Activated CD4-positive, alpha-beta T cell treated with anti-CD3 and anti-CD28 coated beads, Interleukin-2, amount 10 ng/mL, durations not matched to agents 24 days and 14 days (primary cell): ENCODE results near the gene AMOT. TPM values are rescaled to one million over a fixed set of nuclear protein-coding genes. Genes with fewer than 3 reads are reported as not detected.

ENCODE experiments used
- DNase-seq: peaks from one replicate; pipeline ENCODE4 v3.0.0; 2022
- H3K27ac Mint-ChIP-seq: one replicate; pipeline ENCODE4 v1.8.0; 2022; ENCODE audit warnings: mild to moderate bottlenecking, mixed read lengths
- H3K27me3 Mint-ChIP-seq: one replicate; pipeline ENCODE4 v1.8.0; 2022; ENCODE audit warnings: mixed read lengths
- H3K36me3 Mint-ChIP-seq: one replicate; pipeline ENCODE4 v1.8.0; 2022; ENCODE audit warnings: low read depth, mild to moderate bottlenecking, mixed read lengths
- H3K4me1 Mint-ChIP-seq: one replicate; pipeline ENCODE4 v1.8.0; 2021; ENCODE audit warnings: mixed read lengths
- H3K4me3 Mint-ChIP-seq: one replicate; pipeline ENCODE4 v1.8.0; 2022; ENCODE audit warnings: mild to moderate bottlenecking, moderate library complexity, mixed read lengths
- H3K9me3 Mint-ChIP-seq: one replicate; pipeline ENCODE4 v1.8.0; 2021; ENCODE audit warnings: mixed read lengths
- intact Hi-C: fragments of 100-400 bp; cut with micrococcal nuclease; formaldehyde crosslinking; loops from one replicate; pipeline ENCODE4 v1.15.1; 2023
- total RNA-seq: library from RNA; stranded (reverse); gene quantifications from 2 replicates; pipeline ENCODE4 v1.2.3, GENCODE V29; 2022

Gene AMOT
- total RNA-seq, 1 donor from 2014 or later: 2.5 TPM

DNA sequence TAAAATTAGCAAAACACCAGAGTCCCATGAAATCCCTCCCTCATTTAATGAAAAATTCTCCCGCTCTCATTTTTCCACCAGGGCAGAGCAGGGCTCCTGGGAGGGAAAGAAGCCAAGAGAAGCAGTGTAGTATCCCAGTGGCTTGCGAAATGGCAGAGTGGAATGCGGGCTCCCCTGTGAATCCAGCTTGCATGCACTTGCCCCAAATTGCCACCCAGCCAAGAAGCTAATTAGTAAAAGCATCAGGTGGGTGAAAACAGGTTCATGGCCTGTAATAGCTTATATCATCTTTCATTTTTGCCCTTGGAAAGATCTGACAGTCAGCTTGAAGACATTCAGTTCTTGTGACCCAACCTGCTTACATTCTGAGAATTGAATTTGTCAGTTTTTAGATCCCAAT lies 10.1 kb downstream of the AMOT start:
- Mint-ChIP-seq H3K27ac (no peak overlapping the region), H3K9me3 (no peaks in the 10 kb centered on the region), H3K27me3 (no peaks in the 10 kb centered on the region), H3K36me3 (no peaks in the 10 kb centered on the region), H3K4me3 (no peak overlapping the region), H3K4me1 (no peaks in the 10 kb centered on the region)
- DNase-seq: no peak
- intact Hi-C loops: no loop called here

DNA sequence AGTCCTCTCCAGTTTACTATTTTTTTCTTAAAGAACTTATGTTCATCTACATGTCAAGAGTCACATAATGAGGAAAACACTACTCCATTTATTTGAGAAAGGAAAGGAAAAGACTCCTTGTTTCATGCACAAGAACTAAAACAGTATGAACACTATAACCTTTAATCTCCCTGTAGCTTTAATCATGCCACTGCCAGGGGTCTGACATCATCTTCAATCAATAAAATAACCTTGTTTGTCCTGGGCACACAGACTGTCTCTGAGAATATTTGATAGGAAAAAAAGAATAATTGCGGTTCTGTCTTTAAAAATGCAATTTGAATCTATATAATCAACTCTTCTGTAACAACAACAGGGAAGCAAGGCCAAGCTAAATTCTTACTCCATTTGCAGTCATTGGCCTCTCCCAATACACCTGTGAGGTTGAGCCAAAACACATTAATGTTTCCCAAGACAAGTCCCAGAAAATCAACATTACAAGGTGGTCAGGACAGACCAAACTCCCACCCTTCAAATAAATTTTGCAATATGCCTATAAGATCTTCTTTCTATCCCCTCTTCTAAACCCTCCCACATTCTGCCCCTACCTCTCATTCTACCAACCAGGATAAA lies 13.2 kb downstream of the AMOT start:
- Mint-ChIP-seq H3K36me3 (no peaks in the 10 kb centered on the region), H3K4me1 (no peaks in the 10 kb centered on the region), H3K9me3 (no peaks in the 10 kb centered on the region), H3K27ac (no peak overlapping the region), H3K27me3 (no peaks in the 10 kb centered on the region), H3K4me3 (no peak overlapping the region)
- intact Hi-C loops: no loop called here
- DNase-seq: no peak

DNA sequence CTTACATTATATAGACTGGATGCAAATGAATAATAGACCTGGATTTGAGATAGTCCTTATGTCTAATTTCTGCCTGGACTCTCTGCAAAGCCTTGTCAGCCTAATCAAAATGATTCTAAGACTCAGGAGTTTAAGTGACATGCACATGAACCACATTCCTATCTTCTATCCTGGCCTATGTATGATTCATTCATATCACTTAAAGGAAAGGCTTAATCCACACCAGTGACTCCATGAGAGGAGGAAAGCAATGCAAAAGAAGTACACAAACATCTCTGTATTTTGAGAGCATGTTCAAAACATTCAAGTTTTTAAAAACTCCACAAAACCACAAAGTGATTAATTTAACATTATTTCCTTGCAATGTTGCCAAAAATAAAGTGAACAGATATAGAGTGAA lies 14.6 kb downstream of the AMOT start:
- DNase-seq: no peak
- Mint-ChIP-seq H3K27me3 (no peaks in the 10 kb centered on the region), H3K4me3 (no peak overlapping the region), H3K4me1 (no peaks in the 10 kb centered on the region), H3K27ac (no peak overlapping the region), H3K9me3 (no peaks in the 10 kb centered on the region), H3K36me3 (no peaks in the 10 kb centered on the region)
- intact Hi-C loops: no loop called here

DNA sequence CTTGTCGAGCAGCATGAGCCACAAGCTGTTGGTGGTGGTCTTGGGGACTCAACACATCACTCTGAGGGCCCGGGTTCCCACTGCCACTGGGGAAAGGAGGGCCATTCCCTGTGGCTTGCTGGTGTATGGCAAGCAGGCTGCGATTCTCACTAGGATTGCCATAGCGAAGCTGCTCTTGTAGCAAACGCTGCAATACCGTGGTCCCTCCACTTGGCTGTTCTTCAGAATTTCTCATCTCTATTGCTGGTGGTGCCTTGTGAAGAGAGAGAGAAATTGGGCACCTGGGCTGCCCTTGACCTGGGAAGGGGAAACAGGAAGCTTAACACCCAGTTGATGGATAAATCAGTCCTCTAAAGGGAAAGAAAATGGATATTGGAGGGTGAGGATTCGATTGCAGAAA lies 17.7 kb downstream of the AMOT start:
- intact Hi-C loops: no loop called here
- no peak overlapping the region for H3K27ac Mint-ChIP-seq
- no peaks in the 10 kb centered on the region for H3K36me3 Mint-ChIP-seq
- no peaks in the 10 kb centered on the region for H3K27me3 Mint-ChIP-seq
- peaks cover 11% of the 10 kb centered on the region for H3K4me1 Mint-ChIP-seq
- H3K9me3 Mint-ChIP-seq: no peaks in the 10 kb centered on the region
- no peak for DNase-seq
- no peak overlapping the region for H3K4me3 Mint-ChIP-seq

DNA sequence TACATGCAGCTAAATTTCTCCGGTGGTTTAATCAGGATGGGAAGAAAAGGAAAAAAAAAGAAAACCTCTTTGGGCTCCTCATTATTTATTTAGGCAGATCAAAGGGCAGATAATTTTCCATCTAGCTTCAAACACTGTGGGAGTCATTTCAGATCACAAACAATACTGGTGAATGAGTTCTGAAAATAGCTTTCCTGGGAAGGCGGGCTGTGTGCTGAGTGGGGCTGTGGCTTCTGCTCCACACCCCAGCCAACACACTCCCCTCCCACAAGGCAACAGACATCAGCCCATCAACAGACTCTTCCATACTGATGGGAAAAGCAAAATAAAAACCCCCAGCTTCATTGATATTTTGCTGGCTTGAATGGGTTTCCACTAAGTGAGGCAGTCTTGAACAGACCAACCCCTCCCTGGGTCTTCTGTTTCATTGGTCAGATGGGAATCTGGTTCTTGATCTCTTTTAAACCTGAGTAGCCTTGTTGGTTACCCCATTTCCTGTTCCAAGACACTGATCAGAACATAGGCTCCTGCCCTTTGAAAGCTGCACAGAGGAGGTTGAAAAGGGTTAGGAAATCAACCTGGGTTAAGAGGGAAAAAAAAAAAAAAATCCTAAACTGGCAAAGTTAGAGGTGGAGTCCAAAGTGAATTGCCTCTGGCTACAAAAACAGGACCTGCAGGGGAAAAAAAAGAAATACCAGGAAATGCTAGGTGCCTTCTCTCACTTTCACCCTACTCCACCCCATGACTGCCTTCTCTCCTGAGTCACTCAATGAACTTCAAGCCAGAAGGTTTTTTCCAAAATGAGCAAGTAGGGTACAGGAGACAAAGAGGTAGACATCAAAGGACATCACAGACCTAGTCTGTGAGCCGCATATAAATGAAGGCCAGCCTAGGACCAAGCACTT lies 20.0 kb downstream of the AMOT start:
- Mint-ChIP-seq H3K36me3 (no peaks in the 10 kb centered on the region), H3K27me3 (no peaks in the 10 kb centered on the region), H3K4me3 (no peak overlapping the region), H3K27ac (peak overlapping the region; percentile 58), H3K4me1 (peaks cover 11% of the 10 kb centered on the region), H3K9me3 (no peaks in the 10 kb centered on the region)
- no peak for DNase-seq
- intact Hi-C loops: no loop called here

DNA sequence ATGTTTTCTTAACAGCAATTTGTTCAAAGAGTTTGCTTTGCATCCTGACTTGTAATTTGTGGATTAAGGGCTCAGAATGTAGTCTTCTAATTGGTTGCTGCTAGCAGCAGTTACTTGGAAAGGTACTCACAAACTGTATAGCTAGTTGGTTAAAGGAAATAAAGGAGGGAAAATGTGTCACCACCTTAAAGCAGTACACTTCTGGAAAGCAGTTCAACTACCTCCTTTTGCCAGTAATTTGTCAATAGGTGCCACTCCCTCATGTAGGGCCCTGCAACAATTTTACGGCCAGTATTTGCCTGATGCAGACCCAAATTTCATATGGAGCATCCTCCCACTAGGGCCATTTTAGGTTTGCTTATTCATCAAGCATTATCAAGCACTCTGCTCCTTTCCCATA lies 20.8 kb downstream of the AMOT start:
- Mint-ChIP-seq H3K27ac (no peak overlapping the region), H3K4me3 (no peak overlapping the region), H3K36me3 (no peaks in the 10 kb centered on the region), H3K4me1 (peaks cover 11% of the 10 kb centered on the region), H3K27me3 (no peaks in the 10 kb centered on the region), H3K9me3 (no peaks in the 10 kb centered on the region)
- no peak for DNase-seq
- intact Hi-C loops: no loop called here

DNA sequence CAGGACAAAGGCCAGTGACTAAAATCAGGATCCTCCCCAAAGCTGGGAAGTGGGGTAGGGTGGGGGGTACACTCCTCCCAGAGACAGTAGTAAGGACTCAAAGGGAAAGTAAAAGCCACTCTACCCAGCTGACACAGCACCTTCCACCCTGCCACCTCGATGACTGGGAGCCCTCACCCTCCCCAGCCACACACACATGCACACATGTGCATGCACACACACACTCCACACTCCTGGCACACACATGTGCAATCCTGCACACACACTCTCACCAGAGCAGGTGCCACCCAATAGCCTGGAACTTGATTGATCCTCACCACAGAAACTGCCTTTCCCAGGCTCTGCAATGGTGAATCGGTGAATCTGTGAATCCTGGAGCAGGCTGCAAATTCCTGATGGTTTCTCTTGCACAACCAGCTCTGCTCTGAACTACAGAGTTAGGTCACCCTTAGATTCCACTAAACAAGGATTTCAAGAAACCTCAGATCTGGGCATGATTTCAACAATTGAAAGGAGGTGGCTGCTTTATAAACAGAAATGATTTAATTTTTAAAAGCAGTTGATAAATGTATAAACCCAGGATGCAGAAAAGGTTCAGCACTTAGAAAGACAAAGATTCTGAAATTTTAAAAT lies 21.5 kb downstream of the AMOT start:
- no peaks in the 10 kb centered on the region for H3K9me3 Mint-ChIP-seq
- peaks cover 11% of the 10 kb centered on the region for H3K4me1 Mint-ChIP-seq
- no peak overlapping the region for H3K4me3 Mint-ChIP-seq
- H3K36me3 Mint-ChIP-seq: no peaks in the 10 kb centered on the region
- DNase-seq: peak; percentile 51
- intact Hi-C loops: no loop called here
- no peaks in the 10 kb centered on the region for H3K27me3 Mint-ChIP-seq
- H3K27ac Mint-ChIP-seq: no peak overlapping the region

DNA sequence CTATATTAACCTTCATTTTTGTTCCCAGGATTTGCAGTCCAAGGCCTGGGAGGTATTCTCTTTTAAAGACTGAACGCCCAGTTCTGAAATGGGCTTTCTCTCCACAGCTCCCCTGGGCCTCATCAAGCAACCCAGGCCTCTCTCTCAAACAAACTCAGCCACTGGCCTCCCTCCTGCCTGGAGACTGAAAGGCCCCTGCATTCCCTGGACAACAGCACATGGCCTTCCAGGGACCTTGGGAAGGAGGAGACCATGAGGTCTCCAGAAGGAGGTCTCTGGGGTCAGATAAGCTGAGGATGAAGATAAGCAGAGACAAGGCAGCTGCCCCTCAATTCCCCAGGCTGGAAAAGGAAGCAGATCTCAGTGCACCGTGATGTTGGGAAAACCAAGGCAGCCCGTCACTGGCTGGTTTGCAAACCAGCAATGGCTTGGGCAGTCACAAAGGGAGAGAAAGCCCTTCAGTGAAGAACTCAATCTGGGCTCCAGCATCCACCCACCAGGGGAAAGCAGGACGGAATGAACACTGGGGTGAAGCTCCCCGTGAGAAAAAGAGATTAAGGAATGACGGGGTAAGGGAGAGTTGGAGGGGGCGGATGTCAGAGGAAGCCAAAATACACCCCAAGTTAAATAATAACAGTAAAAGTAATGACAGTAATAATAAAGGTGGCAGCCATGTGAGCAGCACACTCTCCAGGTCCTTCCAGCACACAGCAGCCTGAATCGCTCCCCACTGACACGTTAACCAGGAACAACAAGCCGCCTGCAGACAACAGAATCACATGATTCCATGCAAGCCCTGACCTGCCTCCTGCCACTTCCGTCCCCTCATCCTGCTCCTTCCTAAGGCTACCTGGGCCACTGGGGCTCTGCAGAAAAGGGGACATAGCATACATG lies 22.3 kb downstream of the AMOT start:
- DNase-seq: no peak
- Mint-ChIP-seq H3K4me1 (peaks cover 11% of the 10 kb centered on the region), H3K4me3 (no peak overlapping the region), H3K36me3 (no peaks in the 10 kb centered on the region), H3K27me3 (no peaks in the 10 kb centered on the region), H3K9me3 (no peaks in the 10 kb centered on the region), H3K27ac (no peak overlapping the region)
- intact Hi-C loops: no loop called here

DNA sequence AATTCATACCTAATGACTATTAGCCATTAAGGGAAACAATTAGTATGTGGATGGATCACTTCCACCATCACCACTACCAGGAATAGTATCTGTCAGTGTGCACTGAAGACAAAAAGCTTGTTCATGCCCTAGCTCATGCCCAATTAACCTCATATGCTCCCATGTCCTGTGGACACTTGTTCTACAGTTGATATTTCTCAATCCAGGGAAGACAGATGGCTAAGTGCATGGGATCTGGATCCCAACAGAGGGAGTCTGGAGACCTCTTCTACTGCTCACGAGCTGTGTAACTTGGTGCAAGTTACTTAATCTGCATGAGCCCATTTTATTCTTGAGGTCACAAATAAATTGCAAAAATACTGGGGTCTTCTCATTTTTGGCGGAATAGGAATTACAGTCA lies 23.7 kb downstream of the AMOT start:
- intact Hi-C loops: no loop called here

DNA sequence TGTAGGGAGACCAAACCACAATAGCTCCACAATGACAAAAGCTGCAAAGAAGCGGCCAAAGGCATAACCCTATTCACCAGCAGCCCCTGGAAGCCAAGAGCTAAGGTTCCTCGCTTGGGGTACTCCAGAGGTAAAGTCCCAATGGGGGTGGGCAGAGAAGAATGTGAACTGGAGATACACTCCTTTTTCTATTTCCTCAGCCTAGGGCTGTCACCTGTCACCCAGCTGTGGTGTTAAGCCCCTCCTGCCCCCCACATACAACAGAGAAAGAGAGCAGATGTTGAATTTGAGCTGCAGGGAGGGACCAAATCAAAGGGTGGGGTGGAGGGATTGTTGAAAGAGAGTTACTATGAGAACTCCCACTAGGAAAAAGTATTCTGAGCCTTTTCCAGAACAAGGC lies 26.1 kb downstream of the AMOT start:
- Mint-ChIP-seq H3K36me3 (no peaks in the 10 kb centered on the region), H3K27ac (no peak overlapping the region)

More for the DNA sequence above, 23.7 kb downstream of the AMOT start:
- Mint-ChIP-seq H3K27ac (no peak overlapping the region), H3K36me3 (no peaks in the 10 kb centered on the region), H3K4me3 (no peak overlapping the region), H3K9me3 (no peaks in the 10 kb centered on the region), H3K4me1 (peaks cover 11% of the 10 kb centered on the region), H3K27me3 (no peaks in the 10 kb centered on the region)
- no peak for DNase-seq

DNA sequence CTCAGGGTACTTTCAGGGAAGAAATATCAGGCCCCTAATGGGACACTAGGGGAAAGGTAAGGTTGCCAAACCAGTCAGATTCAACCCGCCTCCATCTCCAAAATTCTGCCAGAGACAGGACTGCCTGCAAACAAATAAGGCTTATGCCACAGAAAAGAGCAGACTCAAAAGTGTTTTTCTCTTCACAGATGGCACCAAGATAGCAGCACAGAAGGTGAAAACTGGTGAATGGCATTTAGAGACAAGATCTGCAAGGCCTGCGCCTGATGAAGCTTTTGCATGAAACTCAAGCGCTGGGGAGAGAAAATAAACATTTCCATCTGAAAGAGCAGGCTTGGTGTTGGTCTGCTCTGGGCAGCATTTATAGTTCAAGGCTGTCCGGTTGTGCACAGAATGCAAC lies 27.9 kb downstream of the AMOT start:
- no peak overlapping the region for H3K27ac Mint-ChIP-seq
- no peak for DNase-seq
- no peaks in the 10 kb centered on the region for H3K36me3 Mint-ChIP-seq
- H3K4me1 Mint-ChIP-seq: no peaks in the 10 kb centered on the region
- H3K4me3 Mint-ChIP-seq: no peak overlapping the region
- intact Hi-C loops: no loop called here
- no peaks in the 10 kb centered on the region for H3K9me3 Mint-ChIP-seq
- no peaks in the 10 kb centered on the region for H3K27me3 Mint-ChIP-seq

More for the DNA sequence above, 26.1 kb downstream of the AMOT start:
- no peaks in the 10 kb centered on the region for H3K9me3 Mint-ChIP-seq
- intact Hi-C loops: no loop called here
- H3K27me3 Mint-ChIP-seq: no peaks in the 10 kb centered on the region
- peaks cover 3% of the 10 kb centered on the region for H3K4me1 Mint-ChIP-seq
- DNase-seq: no peak
- H3K4me3 Mint-ChIP-seq: no peak overlapping the region

DNA sequence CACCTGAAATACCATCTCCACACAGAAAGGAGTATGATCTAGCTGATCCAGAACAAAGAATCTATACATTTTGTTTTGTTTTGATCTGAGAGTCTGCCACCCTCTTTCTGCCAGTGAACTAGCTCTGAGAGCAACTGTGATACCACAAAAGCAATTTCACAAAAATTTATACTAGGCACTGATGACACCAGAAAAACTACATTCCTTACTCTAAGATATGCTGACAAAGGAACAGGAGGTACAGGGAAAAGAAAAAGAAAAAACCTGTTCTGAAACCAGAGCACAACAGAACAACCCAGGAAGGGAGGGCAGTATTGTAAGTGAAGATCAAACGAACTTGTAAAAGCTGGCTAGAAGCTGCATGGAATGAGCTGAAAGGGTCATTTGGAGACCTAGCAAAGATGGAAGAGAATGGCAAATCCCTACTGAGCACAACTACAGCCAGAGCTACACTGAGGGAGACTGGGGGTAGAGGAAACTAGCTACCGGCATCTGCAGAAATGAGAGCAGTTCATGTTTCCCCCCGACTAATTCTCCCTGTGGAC lies 31.9 kb downstream of the AMOT start:
- Mint-ChIP-seq H3K36me3 (no peaks in the 10 kb centered on the region), H3K27me3 (no peaks in the 10 kb centered on the region), H3K4me3 (no peak overlapping the region), H3K9me3 (no peaks in the 10 kb centered on the region), H3K4me1 (no peaks in the 10 kb centered on the region), H3K27ac (no peak overlapping the region)
- intact Hi-C loops: no loop called here
- DNase-seq: no peak

DNA sequence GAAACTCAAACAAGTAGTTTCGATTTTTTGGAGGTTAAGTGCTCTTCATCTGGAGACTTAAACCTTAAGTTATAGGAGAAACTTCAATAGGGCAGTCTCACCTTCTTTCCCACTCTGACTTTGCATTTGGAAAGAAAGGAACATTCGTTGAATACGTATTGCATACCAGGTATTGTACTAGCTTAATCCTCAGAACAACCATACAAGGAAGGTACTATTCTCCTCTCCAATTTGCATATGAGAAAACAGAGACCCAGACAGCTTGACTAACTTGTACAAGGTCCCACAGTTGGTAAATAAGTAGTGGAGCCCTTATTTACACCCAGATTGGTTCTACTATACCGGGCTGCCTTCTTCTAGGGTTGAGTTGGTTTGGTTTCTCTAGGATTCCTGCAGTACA lies 32.6 kb downstream of the AMOT start:
- no peaks in the 10 kb centered on the region for H3K36me3 Mint-ChIP-seq
- no peaks in the 10 kb centered on the region for H3K4me1 Mint-ChIP-seq
- H3K4me3 Mint-ChIP-seq: no peak overlapping the region
- H3K27ac Mint-ChIP-seq: no peak overlapping the region
- DNase-seq: no peak
- intact Hi-C loops: no loop called here
- H3K27me3 Mint-ChIP-seq: no peaks in the 10 kb centered on the region
- H3K9me3 Mint-ChIP-seq: no peaks in the 10 kb centered on the region
